ENCODE results near the gene CHCHD6.

CHCHD6 gene

DNA sequence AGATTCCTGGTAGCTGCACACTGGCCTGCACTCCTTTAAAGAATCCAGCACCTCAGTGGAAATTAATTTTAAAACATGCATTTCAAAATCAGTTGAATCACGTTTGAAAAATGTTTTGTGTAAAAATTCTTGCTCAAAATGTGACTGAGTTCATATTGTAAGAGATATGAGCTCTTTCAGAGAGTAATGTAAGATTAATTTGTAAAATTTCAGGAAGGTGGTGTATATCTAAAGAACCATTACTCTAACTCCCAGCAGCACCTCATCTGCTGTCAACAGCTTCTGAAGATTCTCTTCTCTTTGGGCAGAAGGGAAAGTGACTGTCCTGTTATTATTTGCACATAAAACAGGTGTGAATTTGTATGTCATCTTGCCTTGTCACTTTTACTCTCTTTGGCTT, 181.4 kb downstream of the CHCHD6 start:
- no peak for DNase-seq (ENCODE audit: low read depth in 1 of 2, low spot score in 1 of 2)
- TF ChIP-seq JUND (IDR thresholded peaks at IDR 0.05; ENCODE audit: low read depth), result no peak
- in situ Hi-C loops (cut with HindIII; ENCODE audit: low pct_unique_long_range_greater_than_20kb, low sequenced_read_pairs), result no loop called here

DNA sequence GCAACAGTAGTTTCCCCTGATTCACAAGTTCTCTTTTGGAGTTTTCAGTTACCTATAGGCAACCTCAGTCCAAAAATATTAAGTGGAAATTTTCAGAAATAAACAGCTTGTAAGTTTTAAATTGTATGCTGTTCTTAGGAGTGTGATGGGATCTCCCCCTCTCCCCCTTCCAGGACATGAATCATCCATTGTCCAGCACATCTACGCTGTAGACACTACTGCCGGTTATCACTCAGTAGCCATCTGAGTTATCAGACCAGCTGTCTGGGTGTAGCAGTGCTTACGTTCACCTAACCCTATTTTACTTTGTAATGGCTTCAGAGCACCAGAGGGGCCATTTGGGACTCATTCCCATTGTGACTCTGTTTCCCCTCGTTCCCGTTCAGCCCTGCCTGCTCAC, 182.2 kb downstream of the CHCHD6 start:
- in situ Hi-C loops (cut with HindIII; ENCODE audit: low pct_unique_long_range_greater_than_20kb, low sequenced_read_pairs), result no loop called here
- TF ChIP-seq JUND (IDR thresholded peaks at IDR 0.05; ENCODE audit: low read depth), result no peak
- DNase-seq (ENCODE audit: low read depth in 1 of 2, low spot score in 1 of 2), result no peak

- in situ Hi-C loops (cut with HindIII; ENCODE audit: low pct_unique_long_range_greater_than_20kb, low sequenced_read_pairs), result no loop called here
- no peak for DNase-seq (ENCODE audit: low read depth in 1 of 2, low spot score in 1 of 2)
- no peak for TF ChIP-seq JUND (IDR thresholded peaks at IDR 0.05; ENCODE audit: low read depth)
Measured at GRCh38 chr3:126887686-126888085, 183.6 kb downstream of the CHCHD6 start.

- no peak for TF ChIP-seq JUND (IDR thresholded peaks at IDR 0.05; ENCODE audit: low read depth)
- DNase-seq (ENCODE audit: low read depth in 1 of 2, low spot score in 1 of 2), result no peak
- in situ Hi-C loops (cut with HindIII; ENCODE audit: low pct_unique_long_range_greater_than_20kb, low sequenced_read_pairs), result no loop called here
Measured at GRCh38 chr3:126888186-126888760, 184.2 kb downstream of the CHCHD6 start.

GRCh38 chr3:126889276-126890201, 185.5 kb downstream of the CHCHD6 start:
- DNase-seq (ENCODE audit: low read depth in 1 of 2, low spot score in 1 of 2), result no peak
- in situ Hi-C loops (cut with HindIII; ENCODE audit: low pct_unique_long_range_greater_than_20kb, low sequenced_read_pairs), result no loop called here

DNA sequence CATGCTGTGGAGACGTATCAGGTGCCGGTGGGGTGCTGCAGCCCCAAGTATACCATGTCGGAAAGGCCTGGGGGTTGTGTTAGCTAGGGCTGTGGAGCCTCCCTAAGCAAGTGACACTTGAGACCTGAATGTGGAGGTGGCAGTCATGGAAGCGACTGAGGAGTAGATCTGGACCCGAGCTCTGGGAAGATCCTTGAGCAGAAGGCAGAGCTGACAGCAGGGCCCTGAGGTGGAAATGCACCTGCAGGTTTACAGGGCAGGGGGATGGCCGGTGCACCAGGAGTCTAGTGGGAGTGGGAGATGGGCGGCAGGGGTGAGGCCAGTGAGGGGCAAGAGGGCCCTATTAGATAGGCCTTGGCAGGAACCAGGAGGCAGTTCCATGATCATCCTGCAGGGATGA, 187.1 kb downstream of the CHCHD6 start:
- no peak for DNase-seq (ENCODE audit: low read depth in 1 of 2, low spot score in 1 of 2)
- no peak for TF ChIP-seq JUND (IDR thresholded peaks at IDR 0.05; ENCODE audit: low read depth)
- in situ Hi-C loops (cut with HindIII; ENCODE audit: low pct_unique_long_range_greater_than_20kb, low sequenced_read_pairs), result no loop called here

More at GRCh38 chr3:126889276-126890201, 185.5 kb downstream of the CHCHD6 start:
- TF ChIP-seq JUND (IDR thresholded peaks at IDR 0.05; ENCODE audit: low read depth), result no peak

DNA sequence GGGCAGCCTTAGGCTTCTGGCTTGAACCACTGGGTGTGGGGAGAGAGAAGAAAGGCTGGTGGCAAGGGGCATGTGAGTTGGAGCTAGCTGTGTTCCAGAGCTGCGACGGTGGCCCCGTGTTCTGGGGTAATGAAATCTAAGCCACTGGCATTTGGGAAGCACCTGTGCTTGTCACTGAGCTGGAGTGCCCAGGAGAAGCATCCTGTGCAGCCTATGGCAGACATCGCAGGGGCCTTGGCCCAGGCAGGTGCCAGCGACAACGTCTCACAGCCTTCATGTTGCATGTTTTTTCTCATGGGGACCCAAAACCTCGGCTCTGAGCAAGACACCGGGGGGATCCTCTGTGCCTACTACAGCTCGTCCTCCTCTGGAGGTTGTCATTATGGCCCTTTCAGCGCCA, 187.8 kb downstream of the CHCHD6 start:
- in situ Hi-C loops (cut with HindIII; ENCODE audit: low pct_unique_long_range_greater_than_20kb, low sequenced_read_pairs), result no loop called here
- no peak for TF ChIP-seq JUND (IDR thresholded peaks at IDR 0.05; ENCODE audit: low read depth)
- DNase-seq (ENCODE audit: low read depth in 1 of 2, low spot score in 1 of 2), result no peak

DNA sequence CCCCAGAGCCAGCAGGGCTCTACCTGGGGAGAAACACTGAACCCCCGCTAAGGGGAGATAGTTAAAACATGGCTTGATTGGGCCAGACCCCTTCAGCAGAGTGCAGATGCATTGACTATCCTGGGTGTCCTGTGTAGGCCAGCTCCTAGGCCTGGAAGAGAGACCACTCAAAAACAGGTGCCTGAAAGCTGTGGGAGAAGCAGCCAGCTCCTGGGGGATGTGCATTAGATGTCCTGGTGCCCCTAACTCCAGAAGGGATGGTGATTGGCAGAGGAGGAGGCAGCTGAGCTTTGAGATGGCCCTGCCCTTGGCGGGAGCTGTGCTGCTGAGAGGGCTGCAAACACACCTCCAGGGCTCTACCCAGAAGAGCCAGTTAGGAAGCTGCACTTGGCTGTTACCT, 189.6 kb downstream of the CHCHD6 start:
- no peak for DNase-seq (ENCODE audit: low read depth in 1 of 2, low spot score in 1 of 2)
- in situ Hi-C loops (cut with HindIII; ENCODE audit: low pct_unique_long_range_greater_than_20kb, low sequenced_read_pairs), result no loop called here
- TF ChIP-seq JUND (IDR thresholded peaks at IDR 0.05; ENCODE audit: low read depth), result no peak

DNA sequence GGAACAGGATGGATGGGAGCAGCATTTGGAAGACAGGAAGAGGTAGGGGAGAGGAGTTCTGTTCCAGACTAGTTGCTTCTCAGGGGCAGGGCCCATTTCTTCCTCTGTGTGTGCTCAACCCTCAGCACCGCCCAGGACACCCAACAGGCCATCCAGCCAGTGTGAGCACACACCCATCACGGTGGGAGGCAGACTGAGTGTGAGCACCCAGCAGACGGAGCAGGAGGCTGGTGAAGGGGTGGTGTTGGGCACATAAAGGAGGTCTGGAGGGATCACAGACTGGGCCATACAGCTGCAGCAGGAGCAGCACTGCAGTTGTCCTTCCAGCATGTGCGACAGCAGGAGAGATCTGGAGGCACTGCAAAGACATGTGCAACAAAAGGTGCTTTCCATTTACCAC, 190.4 kb downstream of the CHCHD6 start:
- no peak for TF ChIP-seq JUND (IDR thresholded peaks at IDR 0.05; ENCODE audit: low read depth)
- no peak for DNase-seq (ENCODE audit: low read depth in 1 of 2, low spot score in 1 of 2)
- in situ Hi-C loops (cut with HindIII; ENCODE audit: low pct_unique_long_range_greater_than_20kb, low sequenced_read_pairs), result no loop called here

DNA sequence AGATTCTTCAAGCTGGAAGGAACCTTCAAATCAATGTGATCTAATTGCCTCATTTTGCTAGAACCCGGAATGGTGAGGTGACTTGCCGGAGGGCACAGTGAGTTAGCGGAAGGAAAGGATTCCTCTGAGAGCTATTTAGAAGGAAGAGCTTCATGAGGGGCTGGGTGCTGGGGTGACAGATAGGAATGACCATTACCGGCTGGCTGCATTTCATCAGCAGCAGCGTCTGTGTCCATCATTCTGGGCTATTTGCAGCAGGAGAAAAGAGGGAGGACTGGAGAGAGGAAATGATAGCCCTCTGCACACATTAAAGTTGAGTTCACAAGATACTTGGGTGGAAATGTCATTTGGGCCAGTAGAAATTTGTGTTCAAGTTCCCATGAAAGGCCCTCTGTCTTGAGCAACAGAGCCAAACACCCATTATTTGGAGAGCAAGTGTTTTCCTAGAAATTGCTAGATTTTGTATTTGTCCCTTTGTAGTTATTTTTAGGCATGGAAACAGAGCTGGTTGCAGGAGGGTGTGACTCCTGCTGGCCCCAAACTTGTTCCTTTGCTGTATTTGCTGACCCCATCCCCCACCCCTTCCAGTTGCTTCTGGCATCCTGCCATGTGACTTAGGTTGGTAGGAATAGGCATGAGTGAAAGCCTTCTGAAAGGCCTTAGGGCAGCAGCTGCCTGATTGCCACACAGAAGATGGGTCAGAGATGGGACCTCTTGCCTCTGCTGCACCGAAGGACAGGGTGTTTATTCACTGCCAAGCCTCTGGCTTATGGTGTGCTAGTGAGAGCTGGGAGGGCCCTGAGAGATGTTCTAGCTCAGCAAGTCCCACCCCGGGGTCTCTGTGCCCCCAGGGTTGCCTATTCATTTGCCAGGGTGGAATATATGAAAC, 191.4 kb downstream of the CHCHD6 start:
- peak in 1 of 2 experiments; percentile 30 for DNase-seq (ENCODE audit: low read depth in 1 of 2, low spot score in 1 of 2)
- in situ Hi-C loops (cut with HindIII; ENCODE audit: low pct_unique_long_range_greater_than_20kb, low sequenced_read_pairs), result no loop called here
- TF ChIP-seq JUND (IDR thresholded peaks at IDR 0.05; ENCODE audit: low read depth), result no peak

DNA sequence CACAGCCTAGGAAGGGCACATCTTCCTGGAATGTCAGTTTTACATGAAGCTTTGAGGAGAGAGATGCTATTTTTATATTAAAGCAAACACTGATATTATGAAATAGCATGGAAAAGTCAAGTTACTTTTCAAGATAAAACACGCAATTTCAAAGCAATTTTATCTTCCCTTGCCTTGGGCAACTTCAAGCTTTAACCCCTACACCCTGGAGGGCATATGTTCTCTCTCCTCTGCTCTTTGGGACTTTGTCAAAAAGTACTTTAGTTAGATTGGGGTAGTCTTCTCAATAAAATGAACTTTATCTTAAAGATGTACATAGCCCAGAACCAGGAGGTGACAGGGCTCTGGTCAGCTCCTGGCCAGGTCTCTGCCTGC, 192.0 kb downstream of the CHCHD6 start:
- in situ Hi-C loops (cut with HindIII; ENCODE audit: low pct_unique_long_range_greater_than_20kb, low sequenced_read_pairs), result no loop called here
- TF ChIP-seq JUND (IDR thresholded peaks at IDR 0.05; ENCODE audit: low read depth), result no peak
- DNase-seq (ENCODE audit: low read depth in 1 of 2, low spot score in 1 of 2), result no peak

- no peak for TF ChIP-seq JUND (IDR thresholded peaks at IDR 0.05; ENCODE audit: low read depth)
- no peak for DNase-seq (ENCODE audit: low read depth in 1 of 2, low spot score in 1 of 2)
- in situ Hi-C loops (cut with HindIII; ENCODE audit: low pct_unique_long_range_greater_than_20kb, low sequenced_read_pairs), result no loop called here
Measured at GRCh38 chr3:126896968-126897367, 192.9 kb downstream of the CHCHD6 start.

DNA sequence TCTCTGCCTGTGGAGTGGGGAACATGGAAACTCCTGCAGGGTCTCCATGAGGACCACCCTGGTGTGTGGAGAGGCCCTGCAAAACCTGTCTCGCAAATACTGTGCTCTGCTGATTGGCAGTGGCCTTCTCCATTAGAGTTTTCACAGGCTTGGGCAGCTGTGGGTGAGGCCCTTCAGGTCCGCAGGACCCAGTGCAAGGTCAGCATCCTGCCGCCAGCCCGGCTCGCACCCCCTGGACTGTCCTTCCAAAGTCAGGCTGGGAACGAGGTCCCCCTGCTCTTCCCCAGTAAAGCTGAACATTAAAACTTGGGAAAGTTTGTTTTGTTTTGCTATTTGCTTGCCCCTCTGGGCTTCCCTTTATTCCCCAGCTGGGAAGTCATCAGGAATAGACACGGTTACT, 193.9 kb downstream of the CHCHD6 start:
- in situ Hi-C loops (cut with HindIII; ENCODE audit: low pct_unique_long_range_greater_than_20kb, low sequenced_read_pairs), result no loop called here
- no peak for TF ChIP-seq JUND (IDR thresholded peaks at IDR 0.05; ENCODE audit: low read depth)
- no peak for DNase-seq (ENCODE audit: low read depth in 1 of 2, low spot score in 1 of 2)
